Body of pancreas (tissue), 4 donors: Measurements from ENCODE around the gene GPRIN1.

Experiments used
- CTCF ChIP-seq, 7 experiments: fragments of 450-650 bp in 4 of 7; fragments of 200-600 bp in 3 of 7; sonication (generic) in 3 of 7; IDR thresholded peaks; one replicate each; pipeline ENCODE4 v1.5.1; 2016 to 2019; ENCODE audit warnings: antibody characterized with exemption in 7 of 7
- POLR2A ChIP-seq, 3 donors: fragments of 450-650 bp; IDR thresholded peaks; one replicate each; pipeline ENCODE4 v1.6.1; 2016; ENCODE audit warnings: antibody characterized with exemption in 3 of 3, mild to moderate bottlenecking in 2 of 3

GRCh38 chr5:176550275-176550831 is 59.6 kb downstream of the GPRIN1 start:
- TF ChIP-seq CTCF (IDR thresholded peaks at IDR 0.05) (no peak), POLR2A (IDR thresholded peaks at IDR 0.05) (no peak)
